Suprapubic skin (tissue), 4 donors: ENCODE results near the gene GCNT1.

Experiments
- CTCF ChIP-seq, 2 donors: fragments of 200-600 bp in 1 of 2; fragments of 450-650 bp in 1 of 2; sonication (generic) in 1 of 2; IDR thresholded peaks; one replicate each; pipeline ENCODE4 v1.5.1; 2016 to 2019; ENCODE audit warnings: antibody characterized with exemption in 2 of 2, mild to moderate bottlenecking in 1 of 2, moderate library complexity in 1 of 2
- EP300 ChIP-seq: sonication (generic); formaldehyde crosslinking; IDR thresholded peaks from one replicate; pipeline ENCODE4 v1.6.1; 2017; ENCODE audit warnings: antibody characterized with exemption
- POLR2A ChIP-seq, 2 donors: fragments of 450-650 bp; IDR thresholded peaks; one replicate each; pipeline ENCODE4 v1.6.1; 2017; ENCODE audit warnings: antibody characterized with exemption in 2 of 2, mild to moderate bottlenecking in 2 of 2, moderate library complexity in 2 of 2
- POLR2AphosphoS5 ChIP-seq, 3 donors: sonication (generic); formaldehyde crosslinking; IDR thresholded peaks; one replicate each; pipeline ENCODE4 v1.6.1; 2017; ENCODE audit warnings: antibody characterized with exemption in 3 of 3

- TF ChIP-seq CTCF (IDR thresholded peaks at IDR 0.05) (no peak), POLR2AphosphoS5 (IDR thresholded peaks at IDR 0.05) (no peak), POLR2A (IDR thresholded peaks at IDR 0.05) (no peak), EP300 (no peak)
Observed at GRCh38 chr9:76454311-76454710, 4.7 kb upstream of the GCNT1 start.
